ENCODE data around the gene SMS.

Gene SMS

GRCh38 chrX:21982311-21982710 lies 41.8 kb downstream of the SMS start:
- no peak for DNase-seq (ENCODE audit: low spot score)

GRCh38 chrX:21985332-21985777 lies 44.8 kb downstream of the SMS start:
- peak; percentile 77 for DNase-seq (ENCODE audit: low spot score)

- DNase-seq (ENCODE audit: low spot score): no peak
Observed at GRCh38 chrX:21986596-21986995, 46.1 kb downstream of the SMS start.

DNA sequence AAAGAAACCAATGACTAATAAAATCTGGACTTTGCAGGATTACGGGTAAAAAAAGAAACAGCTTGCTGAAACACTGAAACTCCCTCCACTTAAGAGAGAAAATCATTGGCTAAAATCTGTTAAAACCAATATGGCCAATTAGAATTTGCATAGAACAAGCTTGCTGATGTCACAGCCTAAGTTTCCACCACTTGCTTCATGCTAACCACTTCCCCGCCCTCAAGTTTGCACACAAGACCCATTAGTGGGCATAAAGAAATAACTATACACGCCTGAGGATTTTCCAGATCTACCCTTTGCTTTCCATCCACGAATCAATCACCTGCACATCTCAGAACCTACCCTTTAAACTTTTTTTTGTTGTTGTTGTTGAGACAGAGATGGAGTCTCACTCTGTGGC lies 48.9 kb downstream of the SMS start:
- DNase-seq (ENCODE audit: low spot score): no peak

DNA sequence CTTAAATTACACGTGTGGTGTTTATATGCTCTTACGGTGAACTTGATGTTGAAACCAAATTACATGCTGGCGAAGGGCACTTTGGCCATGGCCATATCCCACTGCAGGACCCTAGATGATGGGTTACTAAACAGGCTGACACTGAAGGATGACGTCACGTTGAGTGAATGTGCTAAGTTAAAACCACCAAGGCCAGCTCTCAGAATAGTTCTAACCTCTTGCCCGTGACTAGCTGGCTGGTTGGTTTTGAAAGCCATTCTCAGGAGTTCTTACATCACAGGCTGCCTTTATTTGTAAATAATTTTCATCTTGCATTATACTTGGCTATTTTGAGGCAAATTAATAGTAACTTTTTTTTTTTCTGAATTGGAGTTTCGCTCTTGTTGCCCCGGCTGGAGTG lies 50.3 kb downstream of the SMS start:
- no peak for DNase-seq (ENCODE audit: low spot score)

GRCh38 chrX:21991504-21991903 lies 51.0 kb downstream of the SMS start:
- no peak for DNase-seq (ENCODE audit: low spot score)

DNA sequence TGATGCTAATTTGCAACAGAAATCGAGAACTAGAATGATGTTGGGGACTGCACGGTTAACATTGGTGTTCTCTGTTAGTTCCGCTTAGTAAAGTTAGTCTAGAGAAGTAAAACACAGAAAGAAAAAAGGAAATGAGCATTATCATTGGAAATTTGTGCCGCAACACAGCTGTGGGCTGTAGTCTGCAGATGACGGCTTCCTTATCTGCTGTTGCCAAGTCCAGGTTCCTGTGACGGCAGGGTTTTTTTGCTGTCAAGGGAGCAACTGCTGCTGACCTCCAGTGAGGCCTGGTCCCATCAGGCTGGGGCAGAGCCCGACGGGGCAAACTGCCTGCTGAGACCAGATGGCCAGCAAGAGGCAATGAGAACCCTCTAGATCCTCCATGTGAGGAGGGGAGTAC lies 52.8 kb downstream of the SMS start:
- DNase-seq (ENCODE audit: low spot score): peak; percentile 54

GRCh38 chrX:21996872-21997455 lies 56.5 kb downstream of the SMS start:
- DNase-seq (ENCODE audit: low spot score): peak; percentile 7

- no peak for DNase-seq (ENCODE audit: low spot score)
Observed at GRCh38 chrX:21998037-21998436, 57.5 kb downstream of the SMS start.

DNA sequence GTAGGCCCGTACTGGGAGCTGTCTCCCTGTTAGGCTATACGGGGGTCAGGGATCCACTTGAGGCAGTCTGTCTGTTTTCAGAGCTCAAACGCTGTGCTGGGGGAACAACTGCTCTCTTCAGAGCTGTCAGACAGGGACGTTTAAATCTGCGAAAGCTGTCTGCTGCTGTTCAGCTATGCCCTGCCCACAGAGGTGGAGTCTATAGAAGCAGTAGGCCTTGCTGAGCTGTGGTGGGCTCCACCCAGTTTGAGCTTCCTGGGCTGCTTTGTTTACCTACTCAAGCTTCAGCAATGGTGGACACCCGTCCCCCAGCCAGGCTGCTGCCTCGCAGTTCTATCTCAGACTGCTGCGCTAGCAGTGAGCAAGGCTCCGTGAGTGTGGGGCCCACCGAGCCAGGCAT lies 64.4 kb downstream of the SMS start:
- DNase-seq (ENCODE audit: low spot score): no peak

GRCh38 chrX:22012051-22012450 lies 71.5 kb downstream of the SMS start:
- no peak for DNase-seq (ENCODE audit: low spot score)

DNA sequence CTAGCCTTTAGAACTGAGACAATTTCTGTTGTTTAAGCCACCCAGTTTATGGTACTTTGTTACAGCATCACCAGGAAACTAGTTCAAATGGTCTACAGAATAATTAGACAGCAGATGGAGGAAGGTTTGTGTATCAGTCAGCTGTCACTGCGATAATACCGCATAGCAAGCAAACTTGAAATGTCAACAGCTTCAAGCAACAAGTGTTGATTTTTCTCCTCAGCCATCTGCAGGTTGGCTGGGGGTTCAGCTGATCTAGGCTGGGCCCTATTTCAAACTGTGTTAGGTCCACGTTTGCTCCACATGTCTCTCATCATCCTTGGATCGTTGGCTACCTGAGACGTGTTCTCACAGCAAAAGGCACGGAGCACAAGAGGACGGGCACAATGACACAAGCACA lies 72.4 kb downstream of the SMS start:
- DNase-seq (ENCODE audit: low spot score): no peak

- DNase-seq (ENCODE audit: low spot score): no peak
Observed at GRCh38 chrX:22015139-22015750, 74.7 kb downstream of the SMS start.

DNA sequence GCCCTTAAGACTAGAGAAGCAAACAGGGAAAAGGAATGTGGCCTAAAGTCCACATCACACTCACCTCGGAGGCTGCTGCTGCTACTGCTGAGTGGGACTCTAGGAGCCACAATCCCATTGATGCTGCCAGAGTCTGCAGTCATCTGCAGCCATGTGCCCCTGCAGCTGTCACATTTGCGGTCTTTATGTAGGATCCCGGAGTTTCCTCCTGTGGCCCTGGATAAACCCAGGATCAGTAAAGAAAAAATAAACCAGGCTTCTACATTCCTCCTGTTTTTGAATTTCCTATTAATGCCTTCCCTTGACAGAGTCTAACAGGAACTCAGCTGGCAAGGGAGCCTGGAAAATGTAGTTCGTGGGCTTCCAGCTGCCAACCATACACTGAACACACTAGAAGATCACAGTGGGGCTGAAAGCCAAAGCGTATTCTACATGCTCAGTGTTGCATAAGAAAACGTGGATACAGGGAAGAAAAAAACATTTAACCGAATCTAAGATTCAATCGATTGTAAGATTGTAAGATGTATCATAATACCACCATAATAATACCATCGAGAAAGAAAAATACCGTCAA lies 81.3 kb downstream of the SMS start:
- no peak for DNase-seq (ENCODE audit: low spot score)

- no peak for DNase-seq (ENCODE audit: low spot score)
Observed at GRCh38 chrX:22024577-22024976, 84.1 kb downstream of the SMS start.

GRCh38 chrX:22025751-22026150 lies 85.2 kb downstream of the SMS start:
- DNase-seq (ENCODE audit: low spot score): no peak

- DNase-seq (ENCODE audit: low spot score): no peak
Observed at GRCh38 chrX:22026731-22027130, 86.2 kb downstream of the SMS start.

- no peak for DNase-seq (ENCODE audit: low spot score)
Observed at GRCh38 chrX:22032084-22032483, 91.6 kb downstream of the SMS start, which contains the start of gene PHEX. Gene PHEX, plus strand, starts transcription at chrX:22032325. Its CDS starts 681 bp downstream, at chrX:22033006.

GRCh38 chrX:22032506-22032905 lies 92.0 kb downstream of the SMS start:
- no peak for DNase-seq (ENCODE audit: low spot score)

GRCh38 chrX:22033818-22034217 lies 93.3 kb downstream of the SMS start:
- no peak for DNase-seq (ENCODE audit: low spot score)

GRCh38 chrX:22035236-22035635 lies 94.7 kb downstream of the SMS start:
- no peak for DNase-seq (ENCODE audit: low spot score)

GRCh38 chrX:22037225-22037624 lies 96.7 kb downstream of the SMS start:
- no peak for DNase-seq (ENCODE audit: low spot score)

- no peak for DNase-seq (ENCODE audit: low spot score)
Observed at GRCh38 chrX:22037911-22038537, 97.5 kb downstream of the SMS start.
